Breast epithelium (tissue), 4 donors: ENCODE results near the gene CRHBP. TPM values are rescaled to one million over a fixed set of nuclear protein-coding genes. Genes with fewer than 3 reads are reported as not detected.

Source experiments
- DNase-seq, 2 donors: peaks; one replicate each; pipeline ENCODE4 v3.0.0-alpha.2; 2019; ENCODE audit warnings: low spot score in 2 of 2
- H3K27ac ChIP-seq, 2 donors: fragments of 200-600 bp; sonication (generic) in 1 of 2; one replicate each; pipeline ENCODE4 v1.5.1; 2016 to 2019; ENCODE audit warnings: mild to moderate bottlenecking in 1 of 2
- H3K27me3 ChIP-seq, 2 donors: fragments of 200-600 bp; sonication (generic) in 1 of 2; one replicate each; pipeline versions ENCODE4 v1.5.1 to v1.6.0; 2017 to 2019; ENCODE audit warnings: control low read depth in 1 of 2, mild to moderate bottlenecking in 1 of 2
- H3K36me3 ChIP-seq: fragments of 200-600 bp; one replicate; pipeline ENCODE4 v1.5.1; 2019
- H3K4me1 ChIP-seq, 2 donors: fragments of 200-600 bp; sonication (generic); one replicate each; pipeline ENCODE4 v1.5.1; 2016 to 2019; ENCODE audit warnings: control low read depth in 1 of 2
- H3K4me3 ChIP-seq, 3 donors: fragments of 200-600 bp; sonication (generic); 1 replicate in 2 of 3; 2 replicates in 1 of 3; pipeline ENCODE4 v1.5.1; 2016 to 2019; ENCODE audit warnings: mild to moderate bottlenecking in 3 of 3, moderate library complexity in 2 of 3
- H3K9me3 ChIP-seq, 2 donors: fragments of 200-600 bp; sonication (generic) in 1 of 2; one replicate each; pipeline ENCODE4 v1.5.1; 2016 to 2019; ENCODE audit warnings: control low read depth in 1 of 2
- POLR2A ChIP-seq: fragments of 450-650 bp; IDR thresholded peaks from one replicate; pipeline ENCODE4 v1.6.1; 2016; ENCODE audit warnings: antibody characterized with exemption, mild to moderate bottlenecking, moderate library complexity
- POLR2AphosphoS5 ChIP-seq, 3 donors: sonication (generic); formaldehyde crosslinking; IDR thresholded peaks; one replicate each; pipeline ENCODE4 v1.6.1; 2017; ENCODE audit warnings: antibody characterized with exemption in 3 of 3
- intact Hi-C: fragments of 100-400 bp; cut with DNase I; formaldehyde crosslinking; loops from one replicate; pipeline ENCODE4 v1.15.1; 2023; ENCODE audit warnings: low total_unique reads
- total RNA-seq, 3 donors: library from RNA; depleted of rRNA; stranded (reverse); fragments of >200 nt; gene quantifications; one replicate each; pipeline ENCODE4 v1.1.0, GENCODE V29; 2016
- TF ChIP-seq, protein P1 (sequence below), 3 donors: fragments of 450-650 bp; IDR thresholded peaks; one replicate each; pipeline ENCODE4 v1.5.1; 2016 to 2017; ENCODE audit warnings: antibody characterized with exemption in 3 of 3, mild to moderate bottlenecking in 3 of 3, moderate library complexity in 3 of 3

The CRHBP gene
- total RNA-seq, 3 donors from 2014 or later, result 0.73 to 5.1 (median 2.3) TPM

DNA sequence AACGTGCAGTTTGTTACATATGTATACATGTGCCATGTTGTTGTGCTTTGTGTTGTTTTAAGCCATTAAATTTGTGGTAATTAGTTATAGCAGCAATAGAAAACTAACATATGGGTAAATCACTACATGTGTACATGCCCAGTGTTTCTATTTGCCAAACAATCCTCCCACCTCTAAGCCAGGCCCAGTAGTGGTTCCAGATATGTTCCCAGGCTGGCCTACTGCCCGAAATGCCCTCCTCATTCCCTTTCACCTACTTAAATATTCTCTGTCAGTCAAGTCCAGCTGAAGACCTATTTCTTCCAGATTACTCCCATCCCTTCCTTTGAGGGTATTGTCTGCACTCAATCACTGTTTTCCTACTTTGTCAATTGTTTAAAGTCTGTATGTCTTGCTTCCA, 53.3 kb downstream of the CRHBP start:
- TF ChIP-seq POLR2AphosphoS5 (IDR thresholded peaks at IDR 0.05), result no peak
- TF ChIP-seq, protein P1, sequence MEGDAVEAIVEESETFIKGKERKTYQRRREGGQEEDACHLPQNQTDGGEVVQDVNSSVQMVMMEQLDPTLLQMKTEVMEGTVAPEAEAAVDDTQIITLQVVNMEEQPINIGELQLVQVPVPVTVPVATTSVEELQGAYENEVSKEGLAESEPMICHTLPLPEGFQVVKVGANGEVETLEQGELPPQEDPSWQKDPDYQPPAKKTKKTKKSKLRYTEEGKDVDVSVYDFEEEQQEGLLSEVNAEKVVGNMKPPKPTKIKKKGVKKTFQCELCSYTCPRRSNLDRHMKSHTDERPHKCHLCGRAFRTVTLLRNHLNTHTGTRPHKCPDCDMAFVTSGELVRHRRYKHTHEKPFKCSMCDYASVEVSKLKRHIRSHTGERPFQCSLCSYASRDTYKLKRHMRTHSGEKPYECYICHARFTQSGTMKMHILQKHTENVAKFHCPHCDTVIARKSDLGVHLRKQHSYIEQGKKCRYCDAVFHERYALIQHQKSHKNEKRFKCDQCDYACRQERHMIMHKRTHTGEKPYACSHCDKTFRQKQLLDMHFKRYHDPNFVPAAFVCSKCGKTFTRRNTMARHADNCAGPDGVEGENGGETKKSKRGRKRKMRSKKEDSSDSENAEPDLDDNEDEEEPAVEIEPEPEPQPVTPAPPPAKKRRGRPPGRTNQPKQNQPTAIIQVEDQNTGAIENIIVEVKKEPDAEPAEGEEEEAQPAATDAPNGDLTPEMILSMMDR (IDR thresholded peaks at IDR 0.05), result no peak
- no peak for TF ChIP-seq POLR2A

DNA sequence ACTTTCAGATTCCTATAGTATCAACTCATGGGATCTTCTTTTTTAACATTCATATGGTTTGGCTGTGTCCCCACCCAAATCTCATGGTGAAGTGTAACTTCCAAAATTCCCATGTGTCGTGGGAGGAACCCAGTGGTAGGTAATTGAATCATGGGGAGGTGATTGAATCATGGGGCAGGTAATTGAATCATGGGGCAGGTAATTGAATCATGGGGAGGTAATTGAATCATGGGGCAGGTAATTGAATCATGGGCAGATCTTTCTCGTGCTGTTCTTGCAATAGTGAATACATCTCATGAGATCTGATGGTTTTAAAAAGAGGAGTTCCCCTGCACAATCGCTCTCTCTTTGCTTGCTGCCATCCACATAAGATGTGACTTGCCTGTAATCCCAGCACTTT, 55.6 kb downstream of the CRHBP start:
- Histone ChIP-seq H3K27me3 (peaks cover 0 to 8% of the 10 kb centered on the region in 2 donors), H3K27ac (no peak overlapping the region), H3K36me3 (no peaks in the 10 kb centered on the region), H3K9me3 (no peaks in the 10 kb centered on the region), H3K4me1 (no peaks in the 10 kb centered on the region), H3K4me3 (no peak overlapping the region)
- DNase-seq, result no peak
- intact Hi-C loops, result no loop called here
- TF ChIP-seq, protein P1 (IDR thresholded peaks at IDR 0.05), result no peak
- TF ChIP-seq POLR2A, result no peak
- no peak for TF ChIP-seq POLR2AphosphoS5 (IDR thresholded peaks at IDR 0.05)

More for the DNA sequence above, 53.3 kb downstream of the CRHBP start:
- no peaks in the 10 kb centered on the region for H3K27me3 ChIP-seq
- no peaks in the 10 kb centered on the region for H3K4me1 ChIP-seq
- H3K27ac ChIP-seq, result no peak overlapping the region
- intact Hi-C loops, result no loop called here
- no peaks in the 10 kb centered on the region for H3K36me3 ChIP-seq
- no peak overlapping the region for H3K4me3 ChIP-seq
- no peaks in the 10 kb centered on the region for H3K9me3 ChIP-seq
- DNase-seq, result no peak

DNA sequence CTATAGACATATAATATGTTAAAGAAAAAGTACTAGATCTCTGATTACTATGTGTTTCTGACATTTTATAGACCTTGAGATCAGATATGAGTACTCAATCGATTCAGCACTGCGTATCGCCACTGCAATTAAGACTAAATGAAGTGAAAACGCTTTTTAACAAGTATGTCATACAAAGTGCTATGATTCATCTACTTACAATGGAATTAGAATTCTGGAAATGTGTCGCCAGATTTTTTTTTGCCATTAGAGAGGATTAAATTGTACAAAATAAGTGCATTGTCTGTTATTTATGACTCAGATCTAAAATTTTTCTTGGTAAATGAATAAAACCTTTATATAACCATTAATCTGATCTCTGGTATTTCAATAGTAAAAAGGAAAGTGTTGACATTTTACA, 57.4 kb downstream of the CRHBP start:
- Histone ChIP-seq H3K9me3 (no peaks in the 10 kb centered on the region), H3K27me3 (peaks cover 0 to 8% of the 10 kb centered on the region in 2 donors), H3K4me3 (no peak overlapping the region), H3K27ac (no peak overlapping the region), H3K4me1 (no peaks in the 10 kb centered on the region), H3K36me3 (no peaks in the 10 kb centered on the region)
- no peak for DNase-seq
- TF ChIP-seq, protein P1 (IDR thresholded peaks at IDR 0.05), result no peak
- no peak for TF ChIP-seq POLR2AphosphoS5 (IDR thresholded peaks at IDR 0.05)
- TF ChIP-seq POLR2A, result no peak
- intact Hi-C loops, result no loop called here

DNA sequence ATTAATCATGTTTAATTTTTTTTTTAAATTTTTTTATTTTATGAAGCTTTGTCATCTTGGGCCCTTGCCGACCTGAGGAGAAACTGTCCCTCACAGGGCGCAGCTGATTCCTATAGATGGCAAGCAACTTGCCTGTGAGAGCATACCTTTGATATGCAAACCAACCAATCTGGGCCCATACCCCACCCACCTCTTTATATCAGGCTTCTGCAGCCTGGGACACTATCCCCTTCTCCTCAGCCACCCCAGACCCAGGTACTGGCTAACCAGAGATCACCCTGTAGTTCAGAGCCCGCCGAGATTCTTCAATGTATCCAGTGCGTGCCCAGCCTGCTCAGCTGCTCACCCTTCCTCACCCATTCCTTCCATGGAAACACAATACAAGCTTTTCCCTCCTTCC, 58.7 kb downstream of the CRHBP start:
- TF ChIP-seq, protein P1 (IDR thresholded peaks at IDR 0.05), result no peak
- no peak for TF ChIP-seq POLR2A
- no peak for TF ChIP-seq POLR2AphosphoS5 (IDR thresholded peaks at IDR 0.05)
- no peak for DNase-seq
- no peaks in the 10 kb centered on the region for H3K9me3 ChIP-seq
- no peak overlapping the region for H3K27ac ChIP-seq
- H3K36me3 ChIP-seq, result no peaks in the 10 kb centered on the region
- intact Hi-C loops, result no loop called here
- no peak overlapping the region for H3K4me3 ChIP-seq
- peaks cover 0 to 8% of the 10 kb centered on the region in 2 donors for H3K27me3 ChIP-seq
- no peaks in the 10 kb centered on the region for H3K4me1 ChIP-seq

DNA sequence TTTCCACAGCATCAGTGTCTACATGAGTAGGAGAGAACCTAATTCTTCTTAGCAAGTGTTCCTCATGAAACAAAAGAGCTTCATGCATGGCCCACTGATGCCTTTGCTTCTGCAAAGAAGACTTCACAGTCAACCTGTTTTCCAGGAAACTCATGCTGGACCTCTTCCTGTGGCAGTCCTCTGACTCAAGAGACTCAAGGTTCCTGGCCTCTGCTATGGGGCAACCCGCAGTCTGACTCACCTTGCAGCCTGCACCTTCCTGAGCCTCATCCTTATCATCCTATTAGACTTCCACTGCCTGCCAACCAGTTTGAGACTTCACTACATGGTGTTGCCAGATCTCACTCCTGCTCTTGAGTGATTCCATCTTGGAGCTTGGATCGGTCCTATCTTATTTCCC, 59.8 kb downstream of the CRHBP start:
- intact Hi-C loops, result no loop called here
- no peak overlapping the region for H3K27ac ChIP-seq
- DNase-seq, result no peak
- no peak overlapping the region for H3K4me3 ChIP-seq
- H3K9me3 ChIP-seq, result no peaks in the 10 kb centered on the region
- peaks cover 0 to 8% of the 10 kb centered on the region in 2 donors for H3K27me3 ChIP-seq
- no peak for TF ChIP-seq POLR2A
- TF ChIP-seq, protein P1 (IDR thresholded peaks at IDR 0.05), result no peak
- TF ChIP-seq POLR2AphosphoS5 (IDR thresholded peaks at IDR 0.05), result no peak
- no peaks in the 10 kb centered on the region for H3K36me3 ChIP-seq
- H3K4me1 ChIP-seq, result no peaks in the 10 kb centered on the region
